HG03095 (cell line): Measurements from ENCODE around the gene ADAM19.
"Not testable (repeated sequence)": the region's sequence is repeated elsewhere in the genome, so short reads cannot be mapped to it uniquely, and the experiment has no call there.

Experiments
- ATAC-seq: cut with Tn5 transposase; IDR thresholded peaks from one replicate; pipeline ENCODE4 v1.9.1; 2021; ENCODE audit warnings: moderate library complexity; ENCODE audit not compliant: unreplicated experiment

ADAM19 gene

DNA sequence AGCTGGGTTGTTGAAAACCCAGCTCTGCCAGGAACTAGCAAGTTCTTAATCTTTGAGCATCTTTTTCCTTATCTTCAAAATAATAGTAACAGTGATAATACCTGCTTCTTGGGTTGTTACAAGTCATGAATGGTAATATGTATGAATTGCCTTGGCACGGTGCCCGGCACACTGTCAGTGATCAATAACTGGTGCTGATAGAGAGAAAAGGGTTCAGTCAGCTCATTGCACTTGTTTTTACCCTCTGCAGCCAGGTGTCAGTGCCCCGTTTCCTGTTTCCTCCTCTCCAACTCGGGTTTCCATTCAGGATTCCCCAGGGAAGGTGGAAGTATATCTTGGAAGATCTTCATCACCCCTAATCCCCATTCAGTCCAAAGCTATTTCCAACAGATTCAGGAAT lies 131.4 kb downstream of the ADAM19 start:
- ATAC-seq: no peak

- ATAC-seq: no peak
These were observed 132.5 kb downstream of the ADAM19 start for GRCh38 chr5:157443041-157443549.

- ATAC-seq: no peak
These were observed 141.5 kb downstream of the ADAM19 start for GRCh38 chr5:157434096-157434495.

GRCh38 chr5:157431544-157432200 lies 143.9 kb downstream of the ADAM19 start:
- ATAC-seq: peak; percentile 83

GRCh38 chr5:157429920-157430319 lies 145.7 kb downstream of the ADAM19 start:
- ATAC-seq: not testable (repeated sequence)
